IMR-90 (cell line): Measurements from ENCODE around the gene RBPJ. TPM values are rescaled to one million over a fixed set of nuclear protein-coding genes. Genes with fewer than 3 reads are reported as not detected.

Experiments used
- ATAC-seq: fragments of 200-7000 bp; cut with Tn5 transposase; 2 replicates; pipeline ENCODE4 v1.9.1; 2020; ENCODE audit warnings: low read depth, mild to moderate bottlenecking, moderate library complexity
- BruUV-seq: library from RNA; stranded (reverse); fragments of 400-500 nt; replicated peaks from 2 replicates; lab custom pipeline; 2021; lab: Mats Ljungman, UMichigan
- CTCF ChIA-PET: fragments of 300-600 bp; formaldehyde crosslinking; extraction: SDS; loops from one replicate; lab custom pipeline; 2021; ENCODE audit warnings: antibody characterized with exemption; lab: Yijun Ruan, JAX
- POLR2A ChIA-PET: fragments of 300-600 bp; sonication (Branson Sonifier 250); formaldehyde crosslinking; loops from one replicate; lab custom pipeline; 2022; ENCODE audit warnings: antibody characterized with exemption; ENCODE audit not compliant: unreplicated experiment; lab: Charles Lee
- DNase-seq: peaks from one replicate; pipeline ENCODE4 v3.0.0; 2013
- H2AFZ ChIP-seq: replicated peaks from 2 replicates; pipeline ENCODE3; 2013; ENCODE audit warnings: low read length, mild to moderate bottlenecking; ENCODE audit not compliant: poor library complexity
- H2AK5ac ChIP-seq: 2 replicates; pipeline ENCODE4 v1.6.1; 2013; ENCODE audit warnings: low read depth, low read length, inconsistent platforms
- H2AK9ac ChIP-seq: replicated peaks from 2 replicates; pipeline ENCODE3; 2013; ENCODE audit warnings: mild to moderate bottlenecking, low read depth, low read length, moderate library complexity; ENCODE audit not compliant: poor library complexity
- H2BK120ac ChIP-seq: 2 replicates; pipeline ENCODE4 v1.6.1; 2013; ENCODE audit warnings: low read depth, low read length, inconsistent platforms
- H2BK15ac ChIP-seq: 3 replicates; pipeline ENCODE4 v1.6.1; 2013; ENCODE audit warnings: low read depth, low read length, inconsistent platforms
- H2BK20ac ChIP-seq: 2 replicates; pipeline ENCODE4 v1.6.1; 2013; ENCODE audit warnings: low read depth, mild to moderate bottlenecking, inconsistent platforms, low read length, moderate library complexity
- H2BK5ac ChIP-seq: 2 replicates; pipeline ENCODE4 v1.6.1; 2013; ENCODE audit warnings: mild to moderate bottlenecking, low read depth, low read length, inconsistent platforms; ENCODE audit not compliant: poor library complexity, severe bottlenecking
- H3K14ac ChIP-seq: replicated peaks from 2 replicates; pipeline ENCODE4 v1.6.1; 2013; ENCODE audit warnings: low read depth, low read length, inconsistent platforms
- H3K18ac ChIP-seq: 2 replicates; pipeline ENCODE4 v1.6.1; 2013; ENCODE audit warnings: low read depth, low read length, control low read depth
- H3K23ac ChIP-seq: 2 replicates; pipeline ENCODE4 v1.6.1; 2013; ENCODE audit warnings: low read depth, low read length, inconsistent platforms
- H3K27ac ChIP-seq: 2 replicates; pipeline ENCODE4 v1.5.1; 2013; ENCODE audit warnings: mild to moderate bottlenecking, control low read depth, low read length; ENCODE audit not compliant: insufficient read depth
- H3K27me3 ChIP-seq: 2 replicates; pipeline ENCODE4 v1.6.1; 2013; ENCODE audit warnings: low read length; ENCODE audit not compliant: control insufficient read depth, insufficient read depth
- H3K36me3 ChIP-seq: 2 replicates; pipeline ENCODE4 v1.6.1; 2013; ENCODE audit warnings: low read length, mixed read lengths; ENCODE audit not compliant: control insufficient read depth, insufficient read depth
- H3K4ac ChIP-seq: 2 replicates; pipeline ENCODE4 v1.6.1; 2013; ENCODE audit warnings: low read depth, low read length, inconsistent platforms
- H3K4me1 ChIP-seq: 2 replicates; pipeline ENCODE4 v1.6.1; 2013; ENCODE audit warnings: low read length, mixed read lengths; ENCODE audit not compliant: control insufficient read depth, insufficient read depth
- H3K4me2 ChIP-seq: 2 replicates; pipeline ENCODE4 v1.6.1; 2013; ENCODE audit warnings: low read depth, mild to moderate bottlenecking, control low read depth, low read length, moderate library complexity
- H3K4me3 ChIP-seq: 2 replicates; pipeline ENCODE4 v1.5.1; 2013; ENCODE audit warnings: low read depth, mild to moderate bottlenecking, control low read depth, low read length, moderate library complexity; ENCODE audit not compliant: insufficient read depth
- H3K56ac ChIP-seq: 2 replicates; pipeline ENCODE4 v1.6.1; 2013; ENCODE audit warnings: low read length, inconsistent platforms; ENCODE audit not compliant: insufficient read depth; ENCODE audit errors: extremely low read depth
- H3K79me1 ChIP-seq, 2 experiments: 2 replicates each; pipeline ENCODE4 v1.6.1; 2013; ENCODE audit warnings: low read length in 2 of 2, inconsistent platforms in 1 of 2, low read depth in 1 of 2
- H3K9ac ChIP-seq: 2 replicates; pipeline ENCODE4 v1.6.1; 2013; ENCODE audit warnings: low read depth, low read length, control low read depth
- H3K9me1 ChIP-seq: 2 replicates; pipeline ENCODE4 v1.6.1; 2013; ENCODE audit warnings: low read length, inconsistent platforms; ENCODE audit not compliant: insufficient read depth
- H3K9me3 ChIP-seq: 2 replicates; pipeline ENCODE4 v1.6.1; 2013; ENCODE audit warnings: low read length; ENCODE audit not compliant: control insufficient read depth, insufficient read depth
- H4K20me1 ChIP-seq: 2 replicates; pipeline ENCODE4 v1.6.1; 2013; ENCODE audit warnings: low read length, inconsistent platforms; ENCODE audit not compliant: insufficient read depth
- H4K5ac ChIP-seq: 2 replicates; pipeline ENCODE4 v1.6.1; 2013; ENCODE audit warnings: mild to moderate bottlenecking, low read depth, low read length, control low read depth
- H4K8ac ChIP-seq, 2 experiments: 2 replicates each; pipeline ENCODE4 v1.6.1; 2013; ENCODE audit warnings: low read depth in 2 of 2, low read length in 2 of 2, control low read depth in 1 of 2, inconsistent platforms in 1 of 2
- H4K91ac ChIP-seq: 2 replicates; pipeline ENCODE4 v1.6.1; 2013; ENCODE audit warnings: low read depth, low read length, inconsistent platforms; ENCODE audit not compliant: insufficient read depth
- BHLHE40 ChIP-seq: fragments of 150-350 bp; IDR thresholded peaks from 2 replicates; pipeline ENCODE4 v1.6.1; 2016; ENCODE audit warnings: mild to moderate bottlenecking, low read depth, low read length
- CEBPB ChIP-seq: IDR thresholded peaks from 2 replicates; pipeline ENCODE4 v1.6.1; 2012; ENCODE audit warnings: low read depth, low read length, improper control_type of control experiment
- MAZ ChIP-seq: IDR thresholded peaks from 2 replicates; pipeline ENCODE4 v1.6.1; 2012; ENCODE audit warnings: low read depth, mild to moderate bottlenecking, low read length, improper control_type of control experiment, moderate library complexity, borderline replicate concordance
- MXI1 ChIP-seq: IDR thresholded peaks from 2 replicates; pipeline ENCODE4 v1.6.1; 2012; ENCODE audit warnings: low read depth, mild to moderate bottlenecking, low read length, moderate library complexity, borderline replicate concordance
- WGBS, 2 experiments: methylation state at CpG; one replicate each; pipeline versions ENCODE4 v1.1.5 to v1.1.7; 2013; ENCODE audit warnings: missing lambda C conversion rate in 2 of 2; ENCODE audit not compliant: insufficient read length in 1 of 2; ENCODE audit errors: extremely low coverage in 2 of 2; 5-methylcytosine and 5-hydroxymethylcytosine counted together
- dilution Hi-C: fragments of 300-500 bp; cut with HindIII; formaldehyde crosslinking; loops from one replicate; pipeline ENCODE4 v1.14.3; 2018; ENCODE audit warnings: low sequenced_read_pairs; ENCODE audit not compliant: unreplicated experiment
- in situ Hi-C: fragments of 300-500 bp; cut with MboI; formaldehyde crosslinking; loops from 3 replicates; pipeline ENCODE4 v1.14.3; 2019; ENCODE audit warnings: low sequenced_read_pairs, inconsistent platforms, mixed read lengths
- intact Hi-C: fragments of 100-400 bp; cut with micrococcal nuclease; formaldehyde crosslinking; loops from 2 replicates; pipeline ENCODE4 v1.10.0; 2022
- polyA plus RNA-seq, 3 experiments: library from polyadenylated mRNA; depleted of rRNA; stranded (reverse); fragments of >200 nt; gene quantifications; 2 replicates each; pipeline ENCODE4 v1.2.3, GENCODE V29; 2012; ENCODE audit warnings: low replicate concordance in 1 of 3
- total RNA-seq: library from RNA; depleted of rRNA; stranded (reverse); fragments of >200 nt; gene quantifications from 2 replicates; pipeline ENCODE4 v1.2.3, GENCODE V29; 2012
- TF ChIP-seq, protein P1 (sequence below): conservative IDR thresholded peaks from 2 replicates; pipeline ENCODE4 v1.5.1; 2012; ENCODE audit warnings: mild to moderate bottlenecking, low read depth, low read length, improper control_type of control experiment
- TF ChIP-seq, protein P2 (sequence below): fragments of 150-350 bp; IDR thresholded peaks from 2 replicates; pipeline ENCODE4 v1.6.1; 2016; ENCODE audit warnings: low read depth, mild to moderate bottlenecking, low read length, moderate library complexity, borderline replicate concordance

RBPJ gene
- total and polyA plus RNA-seq, 2 of the 4 experiments (the other 2 are of a cell fraction) = 50.3 to 148 TPM

DNA sequence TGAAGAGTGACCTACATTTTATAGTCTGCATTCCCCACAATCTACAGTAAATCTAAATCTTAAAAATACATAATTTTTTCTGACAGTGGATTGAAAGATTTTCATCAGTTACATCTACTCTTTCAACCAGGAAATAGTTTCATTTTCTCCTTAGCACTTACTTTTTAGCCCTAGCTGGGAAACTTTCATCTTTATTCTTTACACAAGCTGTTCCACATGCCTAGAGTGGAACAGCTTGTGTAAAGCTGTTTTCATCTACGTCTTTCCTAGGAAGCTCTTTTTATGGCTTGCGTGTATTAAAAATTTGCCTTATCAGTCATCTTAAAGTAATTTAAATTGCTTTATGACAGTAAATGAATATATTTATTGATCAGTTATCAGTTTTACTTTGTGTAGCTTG, 40.5 kb downstream of the RBPJ start:
- Histone ChIP-seq H2BK15ac (no peak overlapping the region), H2AK5ac (no peak overlapping the region), H2AK9ac (no peak overlapping the region), H3K27ac (no peak overlapping the region), H3K23ac (no peak overlapping the region), H2BK5ac (peak overlapping the region; percentile 36), H3K9me1 (peaks cover 5% of the 10 kb centered on the region), H2BK20ac (no peak overlapping the region), H3K9ac (no peak overlapping the region), H4K91ac (no peak overlapping the region), H3K27me3 (no peaks in the 10 kb centered on the region), H3K4me2 (peak overlapping the region; percentile 52; the same call in 1 of the 2 replicates), H4K8ac (no peak overlapping the region), H3K14ac (no peak overlapping the region), H4K20me1 (peaks cover 65% of the 10 kb centered on the region), H3K36me3 (peaks cover under 1% of the 10 kb centered on the region; the same call in 1 of the 2 replicates), H2BK120ac (no peak overlapping the region), H3K18ac (no peak overlapping the region), H3K4me1 (peaks cover 4% of the 10 kb centered on the region; the same call in 1 of the 2 replicates), H3K9me3 (no peaks in the 10 kb centered on the region), H4K5ac (no peak overlapping the region), H3K56ac (0 out of 2 replicates have a peak overlapping the region, but pooled peaks have one; percentile 34), H3K4me3 (no peak overlapping the region), H2AFZ (no peak overlapping the region), H3K4ac (no peak overlapping the region), H3K79me1 (peaks cover 12 to 56% of the 10 kb centered on the region in 2 experiments)
- dilution Hi-C loops = no loop called here
- TF ChIP-seq MXI1 (no peak), MAZ (no peak), BHLHE40 (no peak), CEBPB (no peak)
- TF ChIP-seq, protein P1, sequence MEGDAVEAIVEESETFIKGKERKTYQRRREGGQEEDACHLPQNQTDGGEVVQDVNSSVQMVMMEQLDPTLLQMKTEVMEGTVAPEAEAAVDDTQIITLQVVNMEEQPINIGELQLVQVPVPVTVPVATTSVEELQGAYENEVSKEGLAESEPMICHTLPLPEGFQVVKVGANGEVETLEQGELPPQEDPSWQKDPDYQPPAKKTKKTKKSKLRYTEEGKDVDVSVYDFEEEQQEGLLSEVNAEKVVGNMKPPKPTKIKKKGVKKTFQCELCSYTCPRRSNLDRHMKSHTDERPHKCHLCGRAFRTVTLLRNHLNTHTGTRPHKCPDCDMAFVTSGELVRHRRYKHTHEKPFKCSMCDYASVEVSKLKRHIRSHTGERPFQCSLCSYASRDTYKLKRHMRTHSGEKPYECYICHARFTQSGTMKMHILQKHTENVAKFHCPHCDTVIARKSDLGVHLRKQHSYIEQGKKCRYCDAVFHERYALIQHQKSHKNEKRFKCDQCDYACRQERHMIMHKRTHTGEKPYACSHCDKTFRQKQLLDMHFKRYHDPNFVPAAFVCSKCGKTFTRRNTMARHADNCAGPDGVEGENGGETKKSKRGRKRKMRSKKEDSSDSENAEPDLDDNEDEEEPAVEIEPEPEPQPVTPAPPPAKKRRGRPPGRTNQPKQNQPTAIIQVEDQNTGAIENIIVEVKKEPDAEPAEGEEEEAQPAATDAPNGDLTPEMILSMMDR = no peak
- TF ChIP-seq, protein P2, sequence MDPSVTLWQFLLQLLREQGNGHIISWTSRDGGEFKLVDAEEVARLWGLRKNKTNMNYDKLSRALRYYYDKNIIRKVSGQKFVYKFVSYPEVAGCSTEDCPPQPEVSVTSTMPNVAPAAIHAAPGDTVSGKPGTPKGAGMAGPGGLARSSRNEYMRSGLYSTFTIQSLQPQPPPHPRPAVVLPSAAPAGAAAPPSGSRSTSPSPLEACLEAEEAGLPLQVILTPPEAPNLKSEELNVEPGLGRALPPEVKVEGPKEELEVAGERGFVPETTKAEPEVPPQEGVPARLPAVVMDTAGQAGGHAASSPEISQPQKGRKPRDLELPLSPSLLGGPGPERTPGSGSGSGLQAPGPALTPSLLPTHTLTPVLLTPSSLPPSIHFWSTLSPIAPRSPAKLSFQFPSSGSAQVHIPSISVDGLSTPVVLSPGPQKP = no peak
- no TSS peak for BruUV-seq
- POLR2A ChIA-PET = no interaction called here
- WGBS, 2 experiments = no CpG with 5 or more reads among the region's 2 CpGs
- CTCF ChIA-PET = interaction anchor here (2.3 kb wide), 1 partner anchor 12 kb away, joined by 6 read pairs; no protein-coding TSS in a partner anchor
- no peak for DNase-seq
- ATAC-seq = no peak
- in situ Hi-C loops = no loop called here
- intact Hi-C loops = no loop called here
